SK-N-SH treated with all-trans-retinoic acid at 6 μM for 48 hours (cell line): ENCODE measurements around the gene LRRFIP1.

Experiments used
- ATAC-seq: fragments of 200-7000 bp; cut with Tn5 transposase; 3 replicates; pipeline ENCODE4 v1.9.1; 2020; ENCODE audit warnings: mild to moderate bottlenecking, moderate library complexity
- ARNTL ChIP-seq: fragments of 450-650 bp; formaldehyde crosslinking; IDR thresholded peaks from 2 replicates; pipeline ENCODE4 v1.5.0; 2020; ENCODE audit warnings: low read depth, mild to moderate bottlenecking, moderate library complexity, borderline replicate concordance
- BACH2 ChIP-seq: fragments of 250-450 bp; sonication (Bioruptor Pico); IDR thresholded peaks from 2 replicates; pipeline ENCODE4 v1.9.0; 2021; ENCODE audit warnings: mild to moderate bottlenecking, borderline replicate concordance
- CSDC2 ChIP-seq: fragments of 250-450 bp; sonication (Bioruptor Pico); IDR thresholded peaks from 2 replicates; pipeline ENCODE4 v1.5.0; 2020; ENCODE audit warnings: mild to moderate bottlenecking, moderate library complexity
- ESRRG ChIP-seq: fragments of 250-450 bp; sonication (Bioruptor Pico); IDR thresholded peaks from 2 replicates; pipeline ENCODE4 v1.6.1; 2021; ENCODE audit warnings: mild to moderate bottlenecking
- GLIS3 ChIP-seq: fragments of 250-450 bp; sonication (Bioruptor Pico); IDR thresholded peaks from 2 replicates; pipeline ENCODE4 v1.5.0; 2020; ENCODE audit warnings: mild to moderate bottlenecking, moderate library complexity
- ISL1 ChIP-seq: fragments of 250-450 bp; sonication (Bioruptor Pico); IDR thresholded peaks from 2 replicates; pipeline ENCODE4 v2.1.2; 2022; ENCODE audit warnings: mild to moderate bottlenecking, moderate library complexity
- OSR1 ChIP-seq: fragments of 250-450 bp; sonication (Bioruptor Pico); IDR thresholded peaks from 2 replicates; pipeline ENCODE4 v1.8.0; 2022; ENCODE audit warnings: moderate library complexity, mild to moderate bottlenecking, inconsistent platforms
- POU6F1 ChIP-seq: fragments of 250-450 bp; sonication (Bioruptor Pico); IDR thresholded peaks from 2 replicates; pipeline ENCODE4 v1.8.0; 2021; ENCODE audit warnings: low read depth, mild to moderate bottlenecking, moderate library complexity, borderline replicate concordance
- RARB ChIP-seq: fragments of 250-450 bp; sonication (Bioruptor Pico); IDR thresholded peaks from 2 replicates; pipeline ENCODE4 v1.8.0; 2021; ENCODE audit warnings: mild to moderate bottlenecking, moderate library complexity
- SNAI2 ChIP-seq: fragments of 250-450 bp; sonication (Bioruptor Pico); IDR thresholded peaks from 2 replicates; pipeline ENCODE4 v1.5.0; 2020; ENCODE audit warnings: mild to moderate bottlenecking, moderate library complexity
- TCF4 ChIP-seq: fragments of 250-450 bp; sonication (Bioruptor Pico); IDR thresholded peaks from 2 replicates; pipeline ENCODE4 v1.8.0; 2021; ENCODE audit warnings: mild to moderate bottlenecking, moderate library complexity, borderline replicate concordance
- TOX ChIP-seq: fragments of 250-450 bp; sonication (Bioruptor Pico); IDR thresholded peaks from 2 replicates; pipeline ENCODE4 v1.8.0; 2021; ENCODE audit warnings: mild to moderate bottlenecking, moderate library complexity, borderline replicate concordance
- TSHZ2 ChIP-seq: fragments of 250-450 bp; sonication (Bioruptor Pico); IDR thresholded peaks from 2 replicates; pipeline ENCODE4 v1.5.0; 2020; ENCODE audit warnings: mild to moderate bottlenecking, moderate library complexity
- ZC3H10 ChIP-seq: fragments of 250-450 bp; sonication (Bioruptor Pico); IDR thresholded peaks from 2 replicates; pipeline ENCODE4 v1.5.1; 2021; ENCODE audit warnings: mild to moderate bottlenecking, moderate library complexity
- ZFP3 ChIP-seq: fragments of 250-450 bp; sonication (Bioruptor Pico); IDR thresholded peaks from 2 replicates; pipeline ENCODE4 v1.5.0; 2020; ENCODE audit warnings: mild to moderate bottlenecking, moderate library complexity
- ZFP30 ChIP-seq: fragments of 450-650 bp; formaldehyde crosslinking; IDR thresholded peaks from 2 replicates; pipeline ENCODE4 v1.5.0; 2022; ENCODE audit warnings: mild to moderate bottlenecking, moderate library complexity
- ZNF565 ChIP-seq: fragments of 450-650 bp; formaldehyde crosslinking; conservative IDR thresholded peaks from 2 replicates; pipeline ENCODE4 v1.5.0; 2020; ENCODE audit warnings: low read depth, mild to moderate bottlenecking, moderate library complexity
- ZNF70 ChIP-seq: fragments of 450-650 bp; formaldehyde crosslinking; IDR thresholded peaks from 2 replicates; pipeline ENCODE4 v1.5.0; 2020; ENCODE audit warnings: mild to moderate bottlenecking, moderate library complexity
- ZNF8 ChIP-seq: fragments of 450-650 bp; formaldehyde crosslinking; IDR thresholded peaks from 2 replicates; pipeline ENCODE4 v1.5.0; 2020; ENCODE audit warnings: mild to moderate bottlenecking, moderate library complexity
- TF ChIP-seq, protein P1 (sequence below): fragments of 250-450 bp; sonication (Bioruptor Pico); IDR thresholded peaks from 2 replicates; pipeline ENCODE4 v1.8.0; 2020; ENCODE audit warnings: mild to moderate bottlenecking, moderate library complexity, borderline replicate concordance
- TF ChIP-seq, protein P2 (sequence below): fragments of 250-450 bp; sonication (Bioruptor Pico); IDR thresholded peaks from 2 replicates; pipeline ENCODE4 v1.5.1; 2021; ENCODE audit warnings: mild to moderate bottlenecking, moderate library complexity

The LRRFIP1 gene

GRCh38 chr2:237712477-237713377 is 85.3 kb downstream of the LRRFIP1 start (continued):
- TF ChIP-seq TSHZ2 (CRISPR knock-in tag), result no peak

DNA sequence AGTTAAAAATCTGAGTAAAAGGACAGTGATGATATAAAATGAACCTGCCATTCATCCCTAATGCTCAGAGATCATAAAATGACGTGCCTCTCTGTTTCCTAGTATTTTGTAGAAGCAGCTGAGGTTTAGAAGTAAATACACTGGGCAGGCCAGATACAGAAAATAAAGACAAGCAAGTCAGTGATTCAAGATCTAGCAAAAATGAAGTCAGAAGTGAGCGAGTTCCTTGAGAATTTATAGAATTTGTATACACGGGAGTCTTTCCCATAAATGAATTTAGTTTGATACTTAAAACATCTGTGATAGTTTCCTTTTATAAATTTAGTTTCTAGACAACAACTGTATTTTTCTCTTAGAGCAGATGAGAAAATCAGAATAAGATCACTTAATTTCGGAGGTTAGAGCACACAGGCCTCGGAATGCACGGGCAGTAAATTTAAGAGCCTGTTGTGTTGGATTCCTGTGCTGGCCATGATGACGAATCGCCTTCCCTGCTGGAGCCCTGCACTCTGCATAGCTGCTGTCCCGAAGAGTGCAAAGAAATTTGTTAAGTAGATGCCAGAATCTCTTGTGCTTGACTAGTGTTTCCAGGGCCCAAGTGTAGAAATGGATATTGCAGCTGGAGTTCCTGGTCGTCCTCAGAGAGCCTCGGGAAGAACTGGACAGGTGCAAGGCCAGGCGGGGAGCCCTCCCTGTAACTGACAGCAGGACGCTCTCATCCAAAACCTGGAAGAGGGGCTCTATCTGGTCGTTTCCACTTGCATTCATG is 87.5 kb downstream of the LRRFIP1 start:
- ATAC-seq, result peak; percentile 31; the same call in 2 of the 3 replicates
- no peak for TF ChIP-seq RARB (CRISPR knock-in tag)
- TF ChIP-seq ESRRG (CRISPR knock-in tag), result no peak
- TF ChIP-seq ZC3H10, result no peak
- no peak for TF ChIP-seq TCF4 (CRISPR knock-in tag)
- TF ChIP-seq ZNF8, result no peak
- TF ChIP-seq SNAI2 (CRISPR knock-in tag), result no peak
- no peak for TF ChIP-seq ZFP3 (CRISPR knock-in tag)
- TF ChIP-seq CSDC2 (CRISPR knock-in tag), result no peak
- TF ChIP-seq, protein P1, sequence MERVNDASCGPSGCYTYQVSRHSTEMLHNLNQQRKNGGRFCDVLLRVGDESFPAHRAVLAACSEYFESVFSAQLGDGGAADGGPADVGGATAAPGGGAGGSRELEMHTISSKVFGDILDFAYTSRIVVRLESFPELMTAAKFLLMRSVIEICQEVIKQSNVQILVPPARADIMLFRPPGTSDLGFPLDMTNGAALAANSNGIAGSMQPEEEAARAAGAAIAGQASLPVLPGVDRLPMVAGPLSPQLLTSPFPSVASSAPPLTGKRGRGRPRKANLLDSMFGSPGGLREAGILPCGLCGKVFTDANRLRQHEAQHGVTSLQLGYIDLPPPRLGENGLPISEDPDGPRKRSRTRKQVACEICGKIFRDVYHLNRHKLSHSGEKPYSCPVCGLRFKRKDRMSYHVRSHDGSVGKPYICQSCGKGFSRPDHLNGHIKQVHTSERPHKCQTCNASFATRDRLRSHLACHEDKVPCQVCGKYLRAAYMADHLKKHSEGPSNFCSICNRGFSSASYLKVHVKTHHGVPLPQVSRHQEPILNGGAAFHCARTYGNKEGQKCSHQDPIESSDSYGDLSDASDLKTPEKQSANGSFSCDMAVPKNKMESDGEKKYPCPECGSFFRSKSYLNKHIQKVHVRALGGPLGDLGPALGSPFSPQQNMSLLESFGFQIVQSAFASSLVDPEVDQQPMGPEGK (CRISPR knock-in tag), result no peak
- TF ChIP-seq ISL1 (CRISPR knock-in tag), result no peak
- TF ChIP-seq ARNTL (CRISPR knock-in tag), result no peak
- TF ChIP-seq GLIS3 (CRISPR knock-in tag), result no peak
- no peak for TF ChIP-seq TOX
- TF ChIP-seq, protein P2, sequence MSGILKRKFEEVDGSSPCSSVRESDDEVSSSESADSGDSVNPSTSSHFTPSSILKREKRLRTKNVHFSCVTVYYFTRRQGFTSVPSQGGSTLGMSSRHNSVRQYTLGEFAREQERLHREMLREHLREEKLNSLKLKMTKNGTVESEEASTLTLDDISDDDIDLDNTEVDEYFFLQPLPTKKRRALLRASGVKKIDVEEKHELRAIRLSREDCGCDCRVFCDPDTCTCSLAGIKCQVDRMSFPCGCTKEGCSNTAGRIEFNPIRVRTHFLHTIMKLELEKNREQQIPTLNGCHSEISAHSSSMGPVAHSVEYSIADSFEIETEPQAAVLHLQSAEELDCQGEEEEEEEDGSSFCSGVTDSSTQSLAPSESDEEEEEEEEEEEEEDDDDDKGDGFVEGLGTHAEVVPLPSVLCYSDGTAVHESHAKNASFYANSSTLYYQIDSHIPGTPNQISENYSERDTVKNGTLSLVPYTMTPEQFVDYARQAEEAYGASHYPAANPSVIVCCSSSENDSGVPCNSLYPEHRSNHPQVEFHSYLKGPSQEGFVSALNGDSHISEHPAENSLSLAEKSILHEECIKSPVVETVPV (CRISPR knock-in tag), result no peak
- no peak for TF ChIP-seq ZNF565 (CRISPR knock-in tag)
- TF ChIP-seq TSHZ2 (CRISPR knock-in tag), result no peak
- no peak for TF ChIP-seq BACH2
- no peak for TF ChIP-seq ZNF70 (CRISPR knock-in tag)
- TF ChIP-seq OSR1 (CRISPR knock-in tag), result no peak

DNA sequence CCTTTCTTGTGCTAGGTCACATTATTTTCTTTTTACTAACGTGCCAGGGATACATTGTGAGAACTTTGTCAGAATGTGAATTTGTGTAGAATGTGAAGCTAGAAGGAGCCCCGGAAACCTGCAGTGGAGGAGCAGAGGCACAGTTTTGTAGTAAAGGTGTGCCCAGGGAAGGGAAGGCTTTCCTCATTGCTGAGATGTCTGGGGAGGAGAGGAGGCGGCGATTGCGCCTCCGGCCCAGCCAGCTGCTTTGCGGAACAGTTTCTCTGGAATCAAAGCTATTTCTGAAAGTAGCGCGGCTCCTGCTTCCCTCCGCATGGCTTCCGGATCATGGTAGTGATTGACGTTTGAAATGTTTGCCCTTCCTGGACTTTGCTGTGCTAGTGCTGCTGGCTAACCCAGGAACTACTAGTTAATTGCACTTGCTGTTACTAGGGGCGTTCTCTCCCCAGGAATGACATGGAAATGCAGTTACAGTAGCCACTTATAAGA is 88.1 kb downstream of the LRRFIP1 start:
- ATAC-seq, result no peak
- TF ChIP-seq POU6F1 (CRISPR knock-in tag) (no peak), TSHZ2 (CRISPR knock-in tag) (no peak), ZNF565 (CRISPR knock-in tag) (no peak), ZNF8 (no peak), ZFP30 (CRISPR knock-in tag) (no peak), ARNTL (CRISPR knock-in tag) (no peak), CSDC2 (CRISPR knock-in tag) (no peak)
